ENCODE measurements around the gene TBCD. TPM values are rescaled to one million over a fixed set of nuclear protein-coding genes. Genes with fewer than 3 reads are reported as not detected.

Gene TBCD
- total and polyA plus RNA-seq, 9 of the 15 experiments (the other 6 are each of a cell fraction or from before 2014, with no cell fraction given) = 8.9 to 98.5 (median 28.0) TPM

DNA sequence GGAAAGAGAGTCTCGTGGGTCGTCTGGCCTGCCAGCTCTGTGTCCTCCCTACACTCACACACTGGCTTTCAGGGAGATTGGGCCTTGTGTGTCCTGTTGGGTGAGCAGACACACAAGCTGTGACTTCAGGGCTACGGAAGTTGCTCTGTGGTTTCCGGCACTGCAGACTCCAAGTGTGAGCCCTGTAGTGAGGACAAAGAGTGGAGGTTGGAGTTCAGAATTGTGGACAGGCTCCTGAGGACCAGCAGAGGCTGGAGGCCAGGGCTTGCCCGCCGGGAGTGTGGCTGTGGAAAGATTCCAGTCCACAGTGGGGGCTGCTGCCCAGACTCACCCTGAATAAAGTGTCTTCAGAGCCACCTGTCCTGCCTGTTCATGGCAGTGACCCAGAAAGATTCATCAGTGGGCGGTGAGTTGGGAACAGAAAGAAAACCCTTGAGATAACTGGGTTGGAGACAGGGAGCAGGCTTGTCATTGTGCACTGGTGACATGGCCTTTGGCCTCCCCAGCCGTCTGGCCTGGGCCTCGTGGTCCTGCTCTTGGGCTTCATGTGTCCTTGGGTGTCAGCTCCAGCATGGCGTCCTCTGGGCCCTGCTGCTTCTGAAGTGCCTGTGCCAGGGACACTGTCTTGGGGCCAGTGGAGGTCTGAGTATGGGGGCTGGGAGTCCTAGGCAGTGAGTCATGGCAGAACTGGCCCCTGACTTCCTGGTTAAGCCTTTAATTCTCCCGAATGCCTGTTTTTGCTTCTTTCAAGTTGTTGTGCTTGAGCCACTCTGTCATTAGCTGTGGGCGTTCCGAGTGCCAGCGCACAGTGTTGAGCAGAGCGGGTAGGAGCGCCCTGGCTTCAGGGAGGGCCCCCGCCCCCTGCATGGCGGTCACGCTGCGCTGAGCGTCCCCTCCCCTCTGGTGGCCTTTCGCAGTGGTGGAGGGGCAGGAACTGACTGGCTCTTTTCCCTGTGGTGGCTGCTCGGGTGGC, 107.9 kb downstream of the TBCD start (continued):
- peak in 1 of 3 experiments; percentile 47 for TF ChIP-seq YY1 (IDR thresholded peaks at IDR 0.05; ENCODE audit: borderline replicate concordance in 1 of 3, control insufficient read depth in 1 of 3, extremely low read depth in 1 of 3, insufficient read depth in 3 of 3, insufficient read length in 1 of 3, insufficient replicate concordance in 2 of 3, low read depth in 1 of 3, low read length in 2 of 3)
- no peak for TF ChIP-seq NR2C1 (IDR thresholded peaks at IDR 0.05)
- TF ChIP-seq NR2C1 (tag; IDR thresholded peaks at IDR 0.05) = peak; percentile 72
- TF ChIP-seq SMARCA5 (IDR thresholded peaks at IDR 0.05) = no peak
- TF ChIP-seq U2AF2 (optimal IDR thresholded peaks at IDR 0.05; ENCODE audit: low read depth, low read length) = no peak
- no peak for TF ChIP-seq KAT7 (CRISPR knock-in tag; IDR thresholded peaks at IDR 0.05; ENCODE audit: borderline replicate concordance)
- TF ChIP-seq, protein P1, sequence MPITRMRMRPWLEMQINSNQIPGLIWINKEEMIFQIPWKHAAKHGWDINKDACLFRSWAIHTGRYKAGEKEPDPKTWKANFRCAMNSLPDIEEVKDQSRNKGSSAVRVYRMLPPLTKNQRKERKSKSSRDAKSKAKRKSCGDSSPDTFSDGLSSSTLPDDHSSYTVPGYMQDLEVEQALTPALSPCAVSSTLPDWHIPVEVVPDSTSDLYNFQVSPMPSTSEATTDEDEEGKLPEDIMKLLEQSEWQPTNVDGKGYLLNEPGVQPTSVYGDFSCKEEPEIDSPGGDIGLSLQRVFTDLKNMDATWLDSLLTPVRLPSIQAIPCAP (CRISPR knock-in tag; IDR thresholded peaks at IDR 0.05; ENCODE audit: borderline replicate concordance) = no peak
- TF ChIP-seq NR4A1 (CRISPR knock-in tag; IDR thresholded peaks at IDR 0.05) = no peak
- no peak for TF ChIP-seq NR4A1 (tag; IDR thresholded peaks at IDR 0.05)
- TF ChIP-seq NFRKB (IDR thresholded peaks at IDR 0.05; ENCODE audit: low read depth) = peak; percentile 64; the same call in 1 of the 2 replicates
- TF ChIP-seq SUPT5H (IDR thresholded peaks at IDR 0.05) = no peak
- no peak for TF ChIP-seq ZNF143 (CRISPR knock-in tag; IDR thresholded peaks at IDR 0.05)
- 0 out of 2 replicates have a peak, but pooled peaks have one; percentile 48 for TF ChIP-seq SMAD4 (CRISPR knock-in tag; conservative IDR thresholded peaks at IDR 0.05)
- peak; percentile 62; the same call in 1 of the 2 replicates for TF ChIP-seq DPF2 (IDR thresholded peaks at IDR 0.05)
- TF ChIP-seq, protein P2, sequence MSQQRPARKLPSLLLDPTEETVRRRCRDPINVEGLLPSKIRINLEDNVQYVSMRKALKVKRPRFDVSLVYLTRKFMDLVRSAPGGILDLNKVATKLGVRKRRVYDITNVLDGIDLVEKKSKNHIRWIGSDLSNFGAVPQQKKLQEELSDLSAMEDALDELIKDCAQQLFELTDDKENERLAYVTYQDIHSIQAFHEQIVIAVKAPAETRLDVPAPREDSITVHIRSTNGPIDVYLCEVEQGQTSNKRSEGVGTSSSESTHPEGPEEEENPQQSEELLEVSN (IDR thresholded peaks at IDR 0.05; ENCODE audit: borderline replicate concordance in 1 of 2, extremely low read depth in 1 of 2, insufficient read depth in 1 of 2, insufficient read length in 1 of 2, low read depth in 1 of 2, low read length in 1 of 2, poor library complexity in 1 of 2, severe bottlenecking in 1 of 2) = peak in 1 of 2 experiments; percentile 38
- TF ChIP-seq ZNF584 (CRISPR knock-in tag; IDR thresholded peaks at IDR 0.05; ENCODE audit: low read depth) = peak; percentile 79
- TF ChIP-seq, protein P3, sequence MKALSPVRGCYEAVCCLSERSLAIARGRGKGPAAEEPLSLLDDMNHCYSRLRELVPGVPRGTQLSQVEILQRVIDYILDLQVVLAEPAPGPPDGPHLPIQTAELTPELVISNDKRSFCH (CRISPR knock-in tag; IDR thresholded peaks at IDR 0.05) = no peak
- TF ChIP-seq, protein P3 (tag; IDR thresholded peaks at IDR 0.05) = 0 out of 2 replicates have a peak, but pooled peaks have one; percentile 15
- TF ChIP-seq, protein P4, sequence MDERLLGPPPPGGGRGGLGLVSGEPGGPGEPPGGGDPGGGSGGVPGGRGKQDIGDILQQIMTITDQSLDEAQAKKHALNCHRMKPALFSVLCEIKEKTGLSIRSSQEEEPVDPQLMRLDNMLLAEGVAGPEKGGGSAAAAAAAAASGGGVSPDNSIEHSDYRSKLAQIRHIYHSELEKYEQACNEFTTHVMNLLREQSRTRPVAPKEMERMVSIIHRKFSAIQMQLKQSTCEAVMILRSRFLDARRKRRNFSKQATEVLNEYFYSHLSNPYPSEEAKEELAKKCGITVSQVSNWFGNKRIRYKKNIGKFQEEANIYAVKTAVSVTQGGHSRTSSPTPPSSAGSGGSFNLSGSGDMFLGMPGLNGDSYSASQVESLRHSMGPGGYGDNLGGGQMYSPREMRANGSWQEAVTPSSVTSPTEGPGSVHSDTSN (CRISPR knock-in tag; IDR thresholded peaks at IDR 0.05; ENCODE audit: low read depth) = no peak
- TF ChIP-seq, protein P4 (tag; conservative IDR thresholded peaks at IDR 0.05; ENCODE audit: low read depth) = no peak
